HG03095 (cell line): Measurements from ENCODE around the gene RNLS.
"Not testable (repeated sequence)": the region's sequence is repeated elsewhere in the genome, so short reads cannot be mapped to it uniquely, and the experiment has no call there.

Experiments
- ATAC-seq: cut with Tn5 transposase; IDR thresholded peaks from one replicate; pipeline ENCODE4 v1.9.1; 2021; ENCODE audit warnings: moderate library complexity; ENCODE audit not compliant: unreplicated experiment

The RNLS gene

DNA sequence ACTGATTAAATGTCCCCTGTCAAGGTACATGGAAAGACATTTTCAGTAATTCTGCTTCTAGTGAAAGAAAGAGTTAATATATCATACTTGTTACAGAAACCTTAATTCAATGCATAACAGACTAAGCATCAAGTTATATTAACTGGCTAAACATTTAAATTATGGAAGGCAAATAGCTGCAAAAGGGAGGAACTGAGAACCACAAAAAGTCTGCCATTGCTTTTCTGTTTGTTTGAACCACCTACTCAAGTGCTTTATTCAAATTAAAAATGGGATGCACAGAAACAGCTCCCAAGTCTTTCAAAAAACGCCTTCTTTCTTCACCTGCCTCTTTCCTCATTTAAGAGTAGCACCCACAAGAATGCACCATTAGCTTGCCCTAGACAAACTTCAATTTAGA, 271.9 kb downstream of the RNLS start:
- ATAC-seq: no peak

DNA sequence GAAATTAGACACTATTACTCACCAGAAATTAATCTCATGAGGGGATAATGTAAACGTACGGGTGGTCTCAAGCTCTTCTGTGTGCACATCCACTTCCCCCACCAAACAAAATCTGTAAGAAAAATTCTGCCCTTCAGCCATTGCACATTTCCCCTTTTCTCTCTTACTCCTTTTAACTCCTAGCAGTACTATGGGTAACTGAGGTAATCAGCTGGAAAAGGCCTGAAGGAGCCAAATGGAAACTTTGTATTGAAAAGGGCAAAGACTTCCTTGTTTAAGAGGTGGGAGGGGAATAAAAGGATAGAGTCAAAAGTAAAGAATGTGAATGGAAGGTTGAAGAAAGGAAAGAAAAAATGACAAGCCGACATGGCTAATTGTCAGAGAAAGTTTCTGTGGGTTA, 273.8 kb downstream of the RNLS start:
- ATAC-seq: no peak

DNA sequence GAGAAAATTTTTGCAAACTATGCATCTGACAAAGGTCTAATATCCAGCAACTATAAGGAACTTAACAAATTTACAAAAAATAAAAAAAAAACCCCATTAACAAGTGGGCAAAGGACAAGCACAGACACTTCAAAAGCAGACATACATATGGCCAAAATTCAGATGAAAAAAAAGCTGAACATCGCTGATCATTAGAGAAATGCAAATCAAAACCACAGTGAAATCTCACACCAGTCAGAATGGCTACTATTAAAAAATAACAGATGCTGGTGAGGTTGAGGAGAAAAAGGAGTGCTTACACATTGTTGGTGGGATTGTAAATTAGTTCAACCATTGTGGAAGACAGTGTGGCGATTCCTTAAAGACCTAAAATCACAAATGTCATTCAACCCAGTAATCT, 274.8 kb downstream of the RNLS start:
- ATAC-seq: not testable (repeated sequence)

DNA sequence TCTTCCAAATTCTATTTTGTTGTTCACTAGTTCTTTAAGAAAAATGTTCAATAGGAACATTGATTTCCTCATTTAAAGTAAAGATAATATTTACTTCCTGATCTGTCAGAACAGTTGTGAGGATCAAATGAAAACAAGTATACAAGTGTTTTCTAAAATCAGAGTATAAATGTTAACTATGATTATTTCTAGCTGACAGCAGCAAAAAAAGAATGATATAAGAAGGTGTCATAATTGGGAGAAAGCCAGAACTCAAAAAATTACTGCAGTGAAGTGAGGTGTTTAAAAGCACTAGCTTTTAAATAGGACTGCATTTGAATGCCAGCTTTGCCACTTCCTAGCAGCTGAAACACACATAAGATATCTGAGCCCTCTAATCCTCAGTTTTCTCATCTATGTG, 283.3 kb downstream of the RNLS start:
- ATAC-seq: no peak

DNA sequence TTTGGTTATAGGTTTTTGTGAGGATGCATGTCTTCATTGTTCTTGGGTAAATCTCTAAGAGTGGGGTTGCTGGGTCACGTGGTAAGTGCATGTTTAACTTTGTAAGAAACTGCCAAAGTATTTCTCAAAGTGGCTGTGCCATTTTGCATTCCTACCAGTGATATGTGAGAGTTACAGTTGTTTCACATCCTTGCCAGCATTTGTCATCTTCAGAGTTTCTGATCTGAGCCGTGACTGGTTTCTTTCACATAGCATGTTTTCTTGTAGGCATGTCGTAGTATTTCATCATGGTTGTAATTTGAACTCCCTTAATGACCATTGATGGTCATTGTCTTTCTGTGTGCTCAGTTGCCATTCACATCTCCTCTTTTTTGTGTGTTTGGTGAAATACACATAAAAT, 286.0 kb downstream of the RNLS start:
- no peak for ATAC-seq

DNA sequence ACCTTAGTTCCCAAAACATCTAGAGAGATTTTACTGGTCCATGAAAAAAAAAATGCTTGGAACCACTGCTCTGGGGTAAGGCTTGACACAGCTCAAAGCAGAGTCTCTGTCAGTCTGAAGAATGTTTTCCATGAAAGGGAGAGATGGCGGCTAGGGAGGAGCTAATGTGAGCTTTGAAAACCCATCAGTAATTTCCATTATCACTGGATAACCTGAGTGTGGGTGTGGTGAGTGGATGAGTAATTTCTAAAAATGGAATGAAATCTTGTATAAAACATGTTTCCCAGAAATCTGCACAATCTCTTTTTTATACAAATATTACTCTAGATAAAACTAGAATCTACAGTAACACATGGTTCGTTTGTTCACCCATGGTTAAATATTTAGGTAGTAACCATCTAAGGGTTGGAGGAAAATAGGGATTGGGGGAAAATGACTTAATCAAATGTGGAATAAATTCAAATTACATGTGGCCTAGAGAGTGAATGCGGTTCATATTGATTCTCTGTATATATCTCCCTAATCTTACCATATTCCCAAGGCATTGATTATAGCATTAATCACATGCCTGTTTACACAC, 289.4 kb downstream of the RNLS start:
- ATAC-seq: no peak

DNA sequence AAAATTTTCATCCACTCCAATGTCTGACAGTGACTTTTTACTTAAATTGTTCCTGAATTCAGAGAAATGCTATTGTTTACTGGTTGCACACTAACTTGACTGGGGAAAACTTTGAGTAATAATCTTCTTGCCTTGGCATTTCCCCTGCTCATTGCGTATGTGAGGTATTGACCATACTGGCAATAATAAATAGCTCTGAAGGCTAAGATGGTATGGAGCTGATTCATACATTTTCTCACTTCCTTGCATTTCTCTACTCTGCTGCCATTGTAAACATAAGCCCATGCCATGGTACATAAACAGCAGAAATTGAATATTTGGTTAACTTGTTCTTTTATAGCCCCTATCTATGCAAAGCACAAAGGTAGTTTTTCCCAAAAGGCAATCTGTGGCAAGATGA, 290.0 kb downstream of the RNLS start:
- ATAC-seq: no peak

DNA sequence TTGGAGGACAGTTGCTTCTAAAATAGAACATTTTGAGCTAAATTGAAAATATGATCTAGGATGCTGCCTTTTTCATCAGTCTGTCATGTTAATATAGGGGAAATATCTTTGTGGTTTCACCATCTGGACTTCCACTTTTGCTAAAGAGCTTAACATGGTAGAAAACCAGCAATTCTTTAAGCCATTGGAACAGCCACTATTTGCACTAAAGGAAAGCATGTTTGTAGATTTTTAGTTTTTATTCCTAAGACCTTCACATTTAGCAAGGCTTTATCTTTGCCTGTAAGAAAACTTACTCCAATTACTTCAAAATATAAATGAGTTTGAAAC, 291.0 kb downstream of the RNLS start:
- ATAC-seq: no peak

DNA sequence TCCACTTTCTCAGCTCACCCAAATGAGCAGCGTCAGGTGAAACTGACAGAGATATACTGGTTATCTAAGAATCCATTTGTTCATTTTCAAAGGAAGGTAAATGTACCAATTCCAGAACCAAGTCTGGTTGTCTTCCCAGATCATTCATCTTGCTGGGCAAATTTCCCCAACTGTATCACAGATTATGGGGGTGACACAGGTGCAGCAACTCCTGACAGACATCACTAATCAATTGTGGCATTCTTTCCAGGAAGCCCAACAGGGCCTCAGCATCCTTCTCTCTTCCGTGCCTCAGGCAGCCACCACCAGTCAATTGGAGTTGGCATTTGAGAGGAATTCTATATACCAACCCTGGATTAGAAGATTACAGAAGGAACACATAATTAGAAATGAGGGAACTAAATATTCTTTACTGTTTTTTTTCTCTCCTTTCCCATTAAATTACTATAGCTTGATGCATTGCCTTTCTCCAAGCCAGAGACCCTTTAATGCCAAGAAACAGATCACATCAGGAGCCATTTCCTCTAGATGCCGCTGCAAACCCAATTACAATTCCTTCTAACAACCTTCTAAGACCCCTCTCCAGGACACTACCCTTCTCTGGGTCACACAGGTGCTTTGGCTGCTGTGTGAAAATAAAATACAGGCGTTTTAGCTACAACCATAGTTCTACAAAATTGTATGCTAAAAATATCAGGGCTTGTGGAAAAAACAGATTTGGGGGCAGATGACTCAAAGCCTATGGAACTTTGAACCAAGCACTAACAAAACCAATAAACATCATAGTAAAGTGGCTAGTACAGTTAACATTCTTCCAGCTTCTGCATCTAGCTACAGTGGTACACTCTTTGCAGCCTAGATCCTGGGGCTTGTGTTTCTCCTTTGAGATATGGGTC, 291.6 kb downstream of the RNLS start:
- no peak for ATAC-seq

DNA sequence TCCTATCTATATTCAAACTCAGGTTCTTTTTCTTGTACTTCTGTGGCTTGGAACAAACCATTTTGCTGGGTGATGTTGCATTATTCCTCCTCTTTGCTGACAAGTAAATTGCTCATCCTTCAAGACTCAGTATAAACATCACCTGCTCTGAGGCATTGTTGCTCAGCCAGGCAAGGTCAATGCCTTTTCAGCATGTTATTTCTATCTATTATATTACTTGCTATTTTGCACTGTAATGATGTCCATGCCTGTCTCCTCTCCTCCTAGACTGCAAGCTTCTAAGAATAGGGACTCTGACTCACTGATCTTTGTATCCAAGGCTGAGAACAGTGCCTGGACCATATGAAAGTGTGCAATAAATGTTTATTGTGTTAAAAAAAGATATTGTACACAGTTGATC, 293.8 kb downstream of the RNLS start:
- no peak for ATAC-seq

DNA sequence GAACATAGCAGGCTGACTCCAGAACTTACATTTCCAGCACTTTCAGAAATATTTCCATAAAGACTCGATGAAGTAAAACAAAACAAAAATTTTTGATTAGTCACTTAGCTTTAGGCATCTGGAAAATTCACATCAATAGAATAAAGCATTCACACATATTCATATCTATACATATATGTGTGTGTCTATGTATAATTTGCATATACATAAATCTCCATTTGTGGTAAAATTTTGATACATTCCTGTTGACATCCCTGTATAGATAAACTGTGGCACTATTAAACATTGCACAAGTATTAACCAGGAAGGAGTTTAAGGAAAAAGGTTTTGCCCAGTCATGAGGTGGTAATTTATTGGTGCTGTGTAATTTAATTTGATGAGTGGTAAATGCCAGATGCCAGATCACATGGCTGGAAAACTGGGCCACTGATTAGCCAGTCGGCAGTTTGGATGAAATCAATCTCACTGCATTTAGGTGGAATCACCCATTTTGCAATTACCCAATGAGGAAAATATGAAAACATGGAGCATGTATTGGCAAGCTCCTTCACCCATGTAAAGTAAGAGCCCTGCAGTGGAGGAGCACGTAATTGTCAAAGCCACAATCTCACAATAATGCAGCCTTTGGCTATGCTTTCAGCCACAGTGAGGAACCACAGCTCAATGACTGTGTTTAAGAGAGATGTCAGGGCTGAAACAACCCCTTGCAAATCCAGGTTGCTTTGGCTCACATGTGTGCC, 294.6 kb downstream of the RNLS start:
- ATAC-seq: no peak

DNA sequence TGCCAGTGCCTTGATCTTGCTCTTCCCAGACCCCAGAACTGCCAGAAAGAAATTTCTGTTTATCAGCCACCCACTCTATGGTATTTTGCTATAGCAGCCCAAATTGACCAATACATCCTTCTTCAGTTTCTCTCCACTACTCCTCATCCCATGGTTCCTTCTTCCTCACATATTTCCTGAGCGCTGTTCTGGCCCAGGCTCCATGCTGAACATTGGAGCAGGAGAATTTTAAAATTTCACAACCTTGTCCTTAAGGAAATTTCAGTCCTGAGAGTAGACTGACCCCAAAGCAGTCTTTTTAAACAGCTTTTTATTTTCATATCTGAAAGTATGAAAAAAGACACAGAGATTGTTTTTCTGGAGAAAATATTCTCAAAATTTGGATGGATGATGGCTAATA, 297.1 kb downstream of the RNLS start:
- ATAC-seq: no peak

DNA sequence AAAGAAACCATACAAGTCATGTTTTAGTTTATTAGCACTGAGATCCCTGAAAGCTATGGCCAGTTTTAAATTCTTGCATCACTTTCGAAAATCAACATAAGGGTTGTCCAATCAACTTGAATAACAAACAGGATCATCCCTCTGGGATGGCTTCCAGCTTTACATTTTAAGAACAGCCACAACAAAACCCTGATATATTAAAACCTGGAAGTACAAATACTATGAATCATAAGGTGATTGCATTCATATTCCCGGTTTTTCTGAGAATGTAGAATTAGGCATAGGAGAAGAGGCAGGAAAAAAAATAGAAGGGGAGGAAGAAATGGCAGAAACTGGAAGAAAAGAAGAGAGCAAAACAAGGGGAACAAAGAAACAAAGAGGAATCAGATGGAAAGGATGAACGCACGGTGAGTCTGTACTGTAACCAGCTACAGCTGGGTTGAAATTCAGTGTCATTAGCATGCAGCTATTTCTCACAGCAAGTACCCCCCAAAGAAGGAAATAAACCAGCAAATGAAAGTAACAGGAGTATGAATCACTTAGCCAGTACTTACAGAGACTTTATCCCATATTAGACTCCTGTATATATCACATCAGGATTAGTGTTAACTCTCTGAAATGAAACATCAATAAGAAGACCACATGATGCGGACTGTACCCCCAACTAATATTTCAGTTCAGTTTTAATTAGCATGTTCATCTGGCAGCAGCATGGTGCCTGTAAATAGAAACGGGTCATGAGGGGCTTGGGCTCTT, 301.3 kb downstream of the RNLS start:
- no peak for ATAC-seq

DNA sequence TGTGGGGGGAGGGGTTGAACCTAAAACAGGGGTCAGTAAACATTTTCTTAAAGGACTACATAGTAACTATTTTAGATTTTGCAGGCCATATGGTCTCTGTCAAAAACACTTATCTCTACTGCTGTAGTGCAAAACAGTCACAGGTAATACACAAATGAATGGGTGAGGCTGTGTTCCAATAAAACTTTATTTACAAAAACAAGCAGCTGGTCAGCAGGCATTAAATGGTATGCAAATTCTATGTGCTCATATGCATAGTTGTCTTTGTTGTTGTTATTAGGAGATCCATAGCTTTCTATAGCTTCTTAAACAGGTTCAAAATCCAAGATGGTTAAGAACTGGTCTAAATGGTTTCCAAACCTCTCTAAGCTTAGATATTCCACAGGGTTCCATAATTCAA, 302.6 kb downstream of the RNLS start:
- ATAC-seq: no peak

DNA sequence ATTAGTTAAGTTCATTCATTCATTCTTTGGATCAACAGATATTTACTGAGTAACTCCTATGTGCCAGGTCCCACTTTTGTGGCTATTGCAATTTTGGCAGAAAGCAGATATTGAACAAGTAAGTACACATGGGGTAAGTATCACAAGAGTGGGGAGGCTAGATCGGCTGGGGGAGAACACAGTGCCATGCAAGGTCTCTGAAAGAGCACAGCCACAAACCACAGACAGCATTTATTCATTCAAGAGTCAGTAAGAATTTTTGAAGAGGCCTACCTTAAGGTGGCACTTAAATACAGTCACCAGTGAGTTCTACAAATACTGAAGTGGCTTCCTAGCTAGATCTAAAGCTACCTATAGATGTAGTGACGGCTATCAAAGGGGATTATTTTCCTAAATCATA, 304.2 kb downstream of the RNLS start:
- ATAC-seq: no peak

DNA sequence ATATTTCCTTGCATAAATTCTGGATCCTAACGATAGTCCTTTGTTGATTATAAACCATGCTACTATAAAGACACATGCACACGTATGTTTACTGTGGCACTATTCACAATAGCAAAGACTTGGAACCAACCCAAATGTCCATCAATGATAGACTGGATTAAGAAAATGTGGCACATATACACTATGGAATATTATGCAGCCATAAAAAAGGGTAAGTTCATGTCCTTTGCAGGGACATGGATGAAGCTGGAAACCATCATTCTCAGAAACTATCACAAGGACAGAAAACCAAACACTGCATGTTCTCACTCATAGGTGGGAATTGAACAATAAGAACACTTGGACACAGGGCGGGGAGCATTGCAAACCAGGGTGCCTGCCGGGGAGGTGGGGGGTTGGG, 306.2 kb downstream of the RNLS start:
- ATAC-seq: not testable (repeated sequence)

DNA sequence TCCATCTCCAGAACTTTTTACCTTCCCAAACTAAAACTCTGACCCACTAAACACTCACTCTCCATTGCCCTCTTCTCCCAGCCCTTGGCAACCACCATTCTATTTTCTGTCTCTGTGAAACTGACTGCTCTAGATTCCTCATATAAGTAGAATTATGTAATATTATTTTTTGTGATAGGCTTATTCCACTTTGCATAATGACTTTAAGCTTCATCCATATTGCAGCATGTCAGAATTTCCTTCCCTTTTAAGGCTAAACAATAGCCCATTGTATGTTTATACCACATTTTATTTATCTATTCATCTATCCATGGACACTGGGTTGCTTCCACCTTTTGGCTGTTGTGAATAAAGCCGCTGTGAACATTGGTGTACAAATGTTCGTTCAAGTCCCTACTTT, 308.8 kb downstream of the RNLS start:
- no peak for ATAC-seq

DNA sequence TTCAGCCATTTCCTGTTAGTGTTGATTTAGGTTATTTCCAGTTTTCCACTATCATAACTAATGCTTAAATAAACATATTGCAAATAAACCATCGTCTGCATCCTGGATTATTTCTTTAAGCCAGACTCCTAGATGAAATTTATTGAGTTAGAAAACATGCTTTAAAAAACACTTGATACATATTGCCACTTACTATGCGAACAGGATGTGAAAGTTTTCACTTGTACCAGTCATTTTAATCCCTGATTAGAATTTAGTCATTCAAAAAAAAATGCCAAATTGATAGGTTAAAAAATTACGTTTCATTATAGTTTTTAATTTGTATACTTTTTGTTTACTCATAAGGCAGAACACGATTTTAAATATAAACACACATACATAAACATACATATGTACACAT, 309.6 kb downstream of the RNLS start:
- ATAC-seq: no peak

DNA sequence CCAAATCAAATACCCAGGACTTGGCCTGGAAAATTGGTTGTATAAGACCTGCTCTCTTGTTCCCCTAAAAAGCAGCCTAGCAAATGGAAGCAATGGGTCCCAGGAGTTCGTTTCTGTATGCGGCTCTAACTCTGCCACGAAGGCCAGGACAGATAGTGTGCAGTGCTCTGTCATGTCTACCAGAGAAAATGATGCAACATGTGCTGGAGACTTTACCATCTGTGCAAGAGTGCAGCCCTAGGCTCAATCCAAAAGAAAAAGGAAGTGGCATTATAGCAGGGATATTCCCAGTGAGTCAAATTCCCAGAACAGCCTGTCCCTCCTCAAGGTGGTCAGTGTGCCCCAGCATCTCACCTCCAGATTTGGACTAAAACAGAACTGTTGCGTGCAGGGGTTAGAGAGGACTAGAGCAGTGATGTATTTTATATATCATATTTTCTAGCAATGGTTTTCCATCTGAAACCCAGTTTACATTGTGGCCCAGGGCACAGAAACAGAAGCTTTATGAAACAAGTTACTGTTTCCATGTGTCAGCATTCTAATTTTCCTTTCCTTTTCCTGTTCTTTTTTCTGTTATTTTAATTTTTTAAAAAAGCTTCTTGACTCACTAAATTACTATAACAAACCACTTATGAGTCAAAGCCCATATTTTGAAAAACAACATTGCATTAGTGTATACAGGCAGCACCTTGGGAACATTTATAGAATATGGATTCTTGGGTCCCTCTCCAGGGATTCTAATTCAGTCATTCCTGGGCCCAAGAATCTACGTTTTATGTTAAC, 311.2 kb downstream of the RNLS start:
- ATAC-seq: peak; percentile 18

DNA sequence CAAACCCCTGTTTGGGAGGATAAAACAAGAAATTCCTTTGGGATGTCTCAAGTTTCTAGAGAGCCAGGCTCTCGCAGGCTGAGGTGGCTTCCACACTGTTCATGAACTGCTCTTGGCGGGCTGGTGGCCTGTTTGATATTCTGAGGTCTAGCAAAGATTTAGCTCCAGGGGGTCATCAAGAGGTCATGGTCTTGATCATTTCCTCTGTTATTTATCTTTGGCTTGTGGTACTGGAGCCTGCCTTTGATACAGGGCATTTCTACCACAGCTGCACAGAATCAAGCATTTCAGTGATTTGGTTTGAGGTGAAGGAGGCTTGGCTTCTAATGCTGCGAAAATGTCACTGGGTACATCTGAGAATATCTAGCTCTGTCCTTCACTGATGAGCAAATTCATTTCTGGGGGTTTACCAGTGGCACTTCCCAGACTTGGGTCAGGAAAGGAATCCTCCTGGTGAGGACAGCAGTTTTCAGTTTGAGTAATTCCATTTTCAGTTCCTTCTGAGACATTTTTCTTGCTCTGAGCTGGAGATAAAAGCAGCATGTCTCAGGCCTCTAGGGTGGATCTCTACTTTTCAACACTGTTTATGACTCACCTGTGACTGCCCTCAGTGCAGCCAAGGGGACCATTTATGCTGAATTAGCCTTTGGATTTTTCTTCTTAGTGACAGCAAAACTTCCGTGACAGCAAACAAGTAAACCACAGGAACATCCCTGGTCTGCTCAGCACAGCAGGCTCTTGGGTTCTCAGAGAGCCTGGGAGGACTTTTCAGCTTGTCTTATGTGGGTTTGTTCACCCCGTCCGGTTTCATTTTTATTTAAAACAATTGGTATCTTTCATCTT, 312.0 kb downstream of the RNLS start:
- peak; percentile 84 for ATAC-seq
